ENCODE results near the gene PIK3R5. TPM values are rescaled to one million over a fixed set of nuclear protein-coding genes. Genes with fewer than 3 reads are reported as not detected.

PIK3R5 gene
- total RNA-seq, 6 donors from 2014 or later = 22.3 to 175 (median 49.8) TPM

- Histone ChIP-seq H3K4me3 (no peak overlapping the region), H3K27ac (no peak overlapping the region), H3K36me3 (no peaks in the 10 kb centered on the region), H3K4me1 (peaks cover 0 to 15% (median 7%) of the 10 kb centered on the region in 4 donors), H3K9me3 (no peaks in the 10 kb centered on the region), H3K27me3 (no peaks in the 10 kb centered on the region)
- no peak for ATAC-seq (ENCODE audit: low FRiP score in 2 of 2)
- TF ChIP-seq POLR2AphosphoS5 (IDR thresholded peaks at IDR 0.05) = no peak
- TF ChIP-seq EP300 (IDR thresholded peaks at IDR 0.05) = no peak
- TF ChIP-seq POLR2A (IDR thresholded peaks at IDR 0.05) = no peak
- no peak for TF ChIP-seq CTCF (IDR thresholded peaks at IDR 0.05)
- WGBS, 2 donors = 88 to 89% methylated on average over 13 of the region's 13 CpGs
- no peak for DNase-seq
These were observed 95.0 kb downstream of the PIK3R5 start for GRCh38 chr17:8870406-8871040.

GRCh38 chr17:8869114-8869815, 96.2 kb downstream of the PIK3R5 start:
- 66 to 84% methylated on average over 6 to 11 of the region's 11 CpGs for WGBS, 2 donors
- ATAC-seq (ENCODE audit: low FRiP score in 2 of 2) (no peak), DNase-seq (no peak)
- Histone ChIP-seq H3K36me3 (no peaks in the 10 kb centered on the region), H3K4me3 (no peak overlapping the region), H3K4me1 (peaks cover 0 to 15% (median 7%) of the 10 kb centered on the region in 4 donors), H3K27ac (no peak overlapping the region), H3K9me3 (no peaks in the 10 kb centered on the region), H3K27me3 (no peaks in the 10 kb centered on the region)
- TF ChIP-seq POLR2A (IDR thresholded peaks at IDR 0.05) (no peak), CTCF (IDR thresholded peaks at IDR 0.05) (no peak), EP300 (IDR thresholded peaks at IDR 0.05) (no peak), POLR2AphosphoS5 (IDR thresholded peaks at IDR 0.05) (no peak)

DNA sequence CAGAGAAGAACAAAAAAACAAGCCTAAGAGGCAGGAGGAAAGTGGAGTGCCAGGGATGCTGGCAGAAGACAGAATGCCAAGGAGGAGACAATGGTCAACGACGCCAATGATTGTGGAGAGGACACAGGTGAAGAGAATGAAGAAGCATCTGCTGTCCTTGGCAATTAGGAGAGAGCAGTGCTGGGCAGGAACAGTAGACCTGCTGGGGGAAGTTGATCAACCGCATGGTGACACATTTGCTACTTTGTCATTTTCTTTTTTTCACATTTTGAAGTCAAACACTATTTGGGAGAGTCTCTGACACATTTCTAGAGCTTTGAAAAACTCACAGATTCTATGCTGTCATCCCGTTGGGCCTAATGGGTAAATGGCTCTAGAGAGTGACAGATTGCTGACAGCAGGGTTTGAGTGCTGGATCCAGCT, 97.0 kb downstream of the PIK3R5 start:
- DNase-seq = no peak
- ATAC-seq (ENCODE audit: low FRiP score in 2 of 2) = no peak
- WGBS, 2 donors = 64 to 74% methylated on average over 4 of the region's 4 CpGs
- H3K4me3 ChIP-seq = no peak overlapping the region
- H3K4me1 ChIP-seq = peaks cover 0 to 11% (median 4%) of the 10 kb centered on the region in 4 donors
- TF ChIP-seq CTCF (IDR thresholded peaks at IDR 0.05) = no peak
- TF ChIP-seq POLR2AphosphoS5 (IDR thresholded peaks at IDR 0.05) = no peak
- no peak for TF ChIP-seq EP300 (IDR thresholded peaks at IDR 0.05)
- TF ChIP-seq POLR2A (IDR thresholded peaks at IDR 0.05) = no peak
- H3K27me3 ChIP-seq = no peaks in the 10 kb centered on the region
- H3K36me3 ChIP-seq = no peaks in the 10 kb centered on the region
- no peak overlapping the region for H3K27ac ChIP-seq
- no peaks in the 10 kb centered on the region for H3K9me3 ChIP-seq

DNA sequence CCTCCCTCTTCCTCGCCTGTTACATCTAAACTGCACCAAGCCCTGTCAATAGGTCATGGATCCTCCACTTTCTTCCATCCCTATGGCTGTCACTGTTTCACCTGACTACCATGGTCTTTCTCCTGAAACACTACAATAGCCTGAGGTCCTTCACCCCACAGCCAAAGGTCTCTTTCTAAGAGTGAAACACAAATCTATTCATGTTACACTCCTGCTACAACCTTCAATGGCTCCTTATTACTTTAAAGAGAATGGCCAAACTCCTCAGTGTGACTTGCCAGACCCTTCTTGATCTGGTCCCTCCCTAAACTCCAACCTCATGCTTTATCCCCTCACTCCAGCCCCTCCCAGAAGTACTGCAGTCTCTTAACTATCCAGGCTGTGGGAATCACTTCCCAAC, 97.4 kb downstream of the PIK3R5 start:
- no peaks in the 10 kb centered on the region for H3K36me3 ChIP-seq
- WGBS, 2 donors = 77 to 93% methylated on average over 1 of the region's 1 CpG
- H3K4me1 ChIP-seq = peaks cover 0 to 6% (median 2%) of the 10 kb centered on the region in 4 donors
- H3K27me3 ChIP-seq = no peaks in the 10 kb centered on the region
- no peaks in the 10 kb centered on the region for H3K9me3 ChIP-seq
- no peak for ATAC-seq (ENCODE audit: low FRiP score in 2 of 2)
- no peak overlapping the region for H3K4me3 ChIP-seq
- H3K27ac ChIP-seq = no peak overlapping the region
- TF ChIP-seq POLR2A (IDR thresholded peaks at IDR 0.05) = no peak
- TF ChIP-seq CTCF (IDR thresholded peaks at IDR 0.05) = no peak
- no peak for TF ChIP-seq EP300 (IDR thresholded peaks at IDR 0.05)
- TF ChIP-seq POLR2AphosphoS5 (IDR thresholded peaks at IDR 0.05) = no peak
- DNase-seq = no peak
